Activated naive CD4-positive, alpha-beta T cell treated with anti-CD3 and anti-CD28 coated beads for 36 hours (primary cell): Measurements from ENCODE around the gene OPA3. TPM values are rescaled to one million over a fixed set of nuclear protein-coding genes. Genes with fewer than 3 reads are reported as not detected.

ENCODE experiments used
- CTCF ChIA-PET: fragments of 350-600 bp; sonication (Branson Sonifier 250); formaldehyde crosslinking; loops from one replicate; lab custom pipeline; 2021; ENCODE audit warnings: antibody characterized with exemption; lab: Charles Lee
- DNase-seq: peaks from one replicate; pipeline ENCODE4 v3.0.0-alpha.2; 2020
- H3K27ac Mint-ChIP-seq: one replicate; pipeline ENCODE4 v1.8.0; 2021; ENCODE audit warnings: mild to moderate bottlenecking, mixed read lengths
- H3K27me3 Mint-ChIP-seq: one replicate; pipeline ENCODE4 v1.8.0; 2021; ENCODE audit warnings: low read depth, mixed read lengths
- H3K36me3 Mint-ChIP-seq: one replicate; pipeline ENCODE4 v1.8.0; 2021; ENCODE audit warnings: low read depth, mixed read lengths
- H3K4me1 Mint-ChIP-seq: one replicate; pipeline ENCODE4 v1.8.0; 2021; ENCODE audit warnings: low read depth, mixed read lengths
- H3K4me3 Mint-ChIP-seq: one replicate; pipeline ENCODE4 v1.8.0; 2021; ENCODE audit warnings: mild to moderate bottlenecking, moderate library complexity, mixed read lengths
- H3K9me3 Mint-ChIP-seq: one replicate; pipeline ENCODE4 v1.8.0; 2021; ENCODE audit warnings: mixed read lengths
- intact Hi-C: fragments of 100-400 bp; cut with micrococcal nuclease; formaldehyde crosslinking; loops from one replicate; pipeline ENCODE4 v1.15.1; 2023
- total RNA-seq, 2 experiments: library from RNA; stranded (reverse); gene quantifications; one replicate each; pipeline ENCODE4 v1.2.3, GENCODE V29; 2021

Gene OPA3
- total RNA-seq, 2 experiments from 2014 or later = 12.4 to 12.7 TPM

GRCh38 chr19:45613926-45614725, 29.5 kb upstream of the OPA3 start:
- peak; percentile 75 for DNase-seq
- H3K27ac Mint-ChIP-seq = peak overlapping the region; percentile 91
- peaks cover 23% of the 10 kb centered on the region for H3K4me1 Mint-ChIP-seq
- peaks cover 76% of the 10 kb centered on the region for H3K36me3 Mint-ChIP-seq
- peaks cover 5% of the 10 kb centered on the region for H3K9me3 Mint-ChIP-seq
- H3K4me3 Mint-ChIP-seq = no peak overlapping the region
- intact Hi-C loops = loop anchor here (1.0 kb wide), 2 partner anchors 16 to 29 kb away; no protein-coding TSS in a partner anchor
- CTCF ChIA-PET = interaction anchor here (1.4 to 3.2 kb wide), 2 partner anchors 28 to 76 kb away, joined by 3 to 27 read pairs; no protein-coding TSS in a partner anchor
- no peaks in the 10 kb centered on the region for H3K27me3 Mint-ChIP-seq

GRCh38 chr19:45608948-45609347, 24.3 kb upstream of the OPA3 start:
- Mint-ChIP-seq H3K27me3 (no peaks in the 10 kb centered on the region), H3K9me3 (peaks cover 12% of the 10 kb centered on the region), H3K36me3 (peaks cover 53% of the 10 kb centered on the region), H3K4me3 (no peak overlapping the region), H3K4me1 (peaks cover 18% of the 10 kb centered on the region), H3K27ac (peak overlapping the region; percentile 44)
- no peak for DNase-seq
- CTCF ChIA-PET = interaction anchor here (0.6 kb wide), 1 partner anchor 234 kb away, joined by 4 read pairs; no protein-coding TSS in a partner anchor
- intact Hi-C loops = no loop called here

DNA sequence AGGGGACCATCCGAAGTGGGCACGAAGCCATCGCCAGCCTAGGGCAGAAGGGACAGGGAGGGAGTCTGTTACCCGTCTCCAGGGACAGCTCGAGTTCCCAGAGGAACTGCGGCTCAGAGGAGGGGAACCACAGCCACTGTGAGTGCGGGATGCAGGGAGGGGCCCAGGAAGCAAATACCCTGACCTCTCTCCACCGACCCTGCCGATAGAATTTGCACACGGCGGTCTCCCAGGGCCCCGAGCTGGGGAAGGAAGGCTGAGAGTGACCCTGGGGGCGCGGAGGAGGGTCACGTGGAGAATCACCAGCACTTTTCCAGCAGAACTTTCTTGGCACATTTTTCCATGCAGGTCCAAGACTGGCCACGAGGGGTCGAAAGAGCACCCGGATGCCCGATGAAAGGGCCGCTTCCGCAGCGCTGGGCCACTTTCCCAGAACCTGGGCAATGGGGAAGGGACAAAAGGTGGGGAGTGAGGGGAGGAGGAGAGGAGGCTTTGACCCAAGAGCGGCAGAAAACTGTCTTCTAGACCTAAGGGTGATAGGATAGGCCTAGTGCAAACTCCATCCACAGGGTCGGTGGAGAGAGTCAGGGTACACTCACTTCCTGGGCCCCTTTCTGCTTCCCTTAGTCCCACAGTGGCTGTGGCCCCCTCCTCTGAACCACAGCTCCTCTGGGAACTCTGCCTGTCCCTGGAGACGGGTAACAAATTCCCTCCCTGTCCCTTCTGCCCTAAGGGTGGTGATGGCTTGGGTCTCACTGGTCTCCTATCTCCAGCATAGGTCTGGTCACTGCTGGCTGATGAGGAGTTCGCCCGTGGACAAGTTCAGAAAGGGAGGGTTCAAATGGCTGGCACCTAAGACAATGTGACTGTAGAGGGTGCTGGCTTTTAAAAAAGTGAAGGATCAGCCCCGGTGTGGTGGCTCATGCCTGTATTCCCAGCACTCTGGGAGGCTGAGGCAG, 22.7 kb upstream of the OPA3 start:
- Mint-ChIP-seq H3K9me3 (peaks cover 12% of the 10 kb centered on the region), H3K27me3 (peaks cover 9% of the 10 kb centered on the region), H3K36me3 (peaks cover 42% of the 10 kb centered on the region), H3K4me3 (no peak overlapping the region), H3K4me1 (peaks cover 15% of the 10 kb centered on the region), H3K27ac (peak overlapping the region; percentile 83)
- peak; percentile 65 for DNase-seq
- CTCF ChIA-PET = interaction anchor here (1.0 to 1.9 kb wide), 3 partner anchors 34 to 85 kb away, joined by 4 to 6 read pairs (median 5); partner anchors contain the start of gene QPCTL
- intact Hi-C loops = loop anchor here (1.0 kb wide), 1 partner anchor 35 kb away; no protein-coding TSS in a partner anchor

DNA sequence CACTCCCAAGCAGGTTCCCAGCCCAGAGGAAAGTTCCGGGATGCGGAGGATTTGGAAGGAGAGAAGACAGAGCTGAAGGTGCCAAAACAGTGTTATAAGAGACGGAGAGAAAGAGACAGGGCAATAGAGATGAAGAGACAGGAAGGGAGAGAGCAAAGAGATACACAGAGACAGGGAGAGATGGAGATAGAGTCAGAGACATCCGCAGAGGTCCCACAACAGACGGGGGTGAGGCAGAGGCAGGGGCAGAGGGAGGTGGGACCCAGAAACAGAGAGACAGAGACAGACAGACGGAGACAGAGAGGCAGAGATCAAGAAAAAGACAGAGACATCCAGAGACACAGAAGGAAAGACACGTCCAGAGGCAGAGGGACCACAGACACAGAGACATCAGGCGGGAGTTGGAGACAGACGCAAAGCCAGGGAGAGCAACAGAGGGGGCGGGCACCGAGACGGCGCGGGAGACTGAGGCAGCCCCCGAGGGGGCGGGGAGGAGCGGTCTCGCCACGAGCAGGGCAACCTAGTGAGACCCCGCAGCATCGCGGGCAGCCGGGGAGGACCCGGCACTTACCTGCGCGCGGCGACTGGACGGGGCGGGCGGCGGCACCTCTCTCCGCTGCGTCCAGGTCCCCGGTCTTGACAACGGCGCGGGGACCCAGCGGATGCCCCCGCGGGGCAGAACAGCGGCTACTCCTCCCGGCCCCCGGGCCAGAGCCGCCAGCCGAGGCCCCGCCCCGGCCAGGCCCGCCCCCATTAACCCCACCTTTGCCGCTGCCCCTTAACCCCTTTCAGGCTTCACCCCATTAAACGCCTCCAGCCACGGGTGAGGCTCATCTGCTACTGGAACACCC, 17.1 kb upstream of the OPA3 start, which contains the start of gene GPR4:
GPR4 (minus strand) TSS at position 689 of the 851 bp plus-strand sequence. CDS start 10,346 bp downstream, outside the sequence.
- Mint-ChIP-seq H3K9me3 (no peaks in the 10 kb centered on the region), H3K27me3 (peaks cover 60% of the 10 kb centered on the region), H3K4me1 (peaks cover 34% of the 10 kb centered on the region), H3K4me3 (no peak within 1 kb of the TSS), H3K36me3 (no peaks in the 10 kb centered on the region), H3K27ac (no peak within 1 kb of the TSS)
- intact Hi-C loops = no loop called here
- CTCF ChIA-PET = no interaction called here
- DNase-seq = no peak

- CTCF ChIA-PET = interaction anchor here (0.7 kb wide), 1 partner anchor 91 kb away, joined by 3 read pairs; the partner anchor contains the start of gene QPCTL
- H3K27ac Mint-ChIP-seq = no peak overlapping the region
- H3K4me3 Mint-ChIP-seq = no peak overlapping the region
Measured at GRCh38 chr19:45601115-45601514, 16.5 kb upstream of the OPA3 start.

GRCh38 chr19:45600340-45600885, 15.8 kb upstream of the OPA3 start:
- CTCF ChIA-PET = interaction anchor here (0.7 kb wide), 1 partner anchor 92 kb away, joined by 3 read pairs; the partner anchor contains the start of gene QPCTL
- H3K4me1 Mint-ChIP-seq = peaks cover 34% of the 10 kb centered on the region
- DNase-seq = no peak
- no peak overlapping the region for H3K4me3 Mint-ChIP-seq
- no peak overlapping the region for H3K27ac Mint-ChIP-seq
- H3K9me3 Mint-ChIP-seq = no peaks in the 10 kb centered on the region
- intact Hi-C loops = no loop called here
- no peaks in the 10 kb centered on the region for H3K36me3 Mint-ChIP-seq
- H3K27me3 Mint-ChIP-seq = peaks cover 72% of the 10 kb centered on the region

More at GRCh38 chr19:45601115-45601514, 16.5 kb upstream of the OPA3 start:
- H3K9me3 Mint-ChIP-seq = no peaks in the 10 kb centered on the region
- peaks cover 66% of the 10 kb centered on the region for H3K27me3 Mint-ChIP-seq
- intact Hi-C loops = no loop called here
- no peak for DNase-seq
- peaks cover 34% of the 10 kb centered on the region for H3K4me1 Mint-ChIP-seq
- H3K36me3 Mint-ChIP-seq = no peaks in the 10 kb centered on the region

DNA sequence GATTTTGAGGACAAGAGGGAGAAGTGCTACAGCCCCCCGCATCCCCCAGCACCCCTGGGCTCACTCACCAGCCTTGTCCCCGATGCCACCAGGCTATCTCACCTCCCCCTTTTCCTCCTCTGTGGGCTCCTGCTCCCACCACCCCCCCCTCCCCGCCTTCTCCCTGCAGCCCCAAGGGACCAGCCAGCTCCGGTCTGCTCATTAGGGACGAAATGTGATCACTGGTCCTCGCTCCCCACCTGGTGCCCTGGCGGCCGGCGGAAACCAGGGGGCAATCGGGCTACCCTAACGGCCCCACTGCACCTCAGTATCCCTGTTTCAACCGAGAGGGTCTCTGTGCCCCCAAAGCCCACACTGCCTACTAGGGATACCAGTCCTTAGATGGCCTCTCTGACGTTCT, 14.7 kb upstream of the OPA3 start:
- Mint-ChIP-seq H3K27ac (no peak overlapping the region), H3K4me1 (peaks cover 34% of the 10 kb centered on the region), H3K4me3 (no peak overlapping the region), H3K9me3 (no peaks in the 10 kb centered on the region), H3K27me3 (peaks cover 73% of the 10 kb centered on the region), H3K36me3 (no peaks in the 10 kb centered on the region)
- no peak for DNase-seq
- CTCF ChIA-PET = interaction anchor here (1.6 kb wide), 1 partner anchor 43 kb away, joined by 5 read pairs; no protein-coding TSS in a partner anchor
- intact Hi-C loops = no loop called here

- H3K4me1 Mint-ChIP-seq = peaks cover 34% of the 10 kb centered on the region
- peak; percentile 24 for DNase-seq
- H3K4me3 Mint-ChIP-seq = peak overlapping the region; percentile 36
- no peaks in the 10 kb centered on the region for H3K36me3 Mint-ChIP-seq
- CTCF ChIA-PET = interaction anchor here (0.8 to 1.6 kb wide), 2 partner anchors 41 to 44 kb away, joined by 4 to 5 read pairs; partner anchors contain the start of gene EML2
- H3K27me3 Mint-ChIP-seq = peaks cover 71% of the 10 kb centered on the region
- no peaks in the 10 kb centered on the region for H3K9me3 Mint-ChIP-seq
- no peak overlapping the region for H3K27ac Mint-ChIP-seq
- intact Hi-C loops = no loop called here
Measured at GRCh38 chr19:45598267-45599001, 13.8 kb upstream of the OPA3 start.

GRCh38 chr19:45597425-45598111, 13.0 kb upstream of the OPA3 start:
- H3K4me3 Mint-ChIP-seq = peak overlapping the region; percentile 36
- CTCF ChIA-PET = interaction anchor here (0.8 to 1.6 kb wide), 2 partner anchors 42 to 44 kb away, joined by 4 to 5 read pairs; partner anchors contain the start of gene EML2
- H3K27ac Mint-ChIP-seq = no peak overlapping the region
- H3K4me1 Mint-ChIP-seq = peaks cover 33% of the 10 kb centered on the region
- intact Hi-C loops = no loop called here
- H3K36me3 Mint-ChIP-seq = no peaks in the 10 kb centered on the region
- no peak for DNase-seq
- H3K9me3 Mint-ChIP-seq = no peaks in the 10 kb centered on the region
- H3K27me3 Mint-ChIP-seq = peaks cover 66% of the 10 kb centered on the region

DNA sequence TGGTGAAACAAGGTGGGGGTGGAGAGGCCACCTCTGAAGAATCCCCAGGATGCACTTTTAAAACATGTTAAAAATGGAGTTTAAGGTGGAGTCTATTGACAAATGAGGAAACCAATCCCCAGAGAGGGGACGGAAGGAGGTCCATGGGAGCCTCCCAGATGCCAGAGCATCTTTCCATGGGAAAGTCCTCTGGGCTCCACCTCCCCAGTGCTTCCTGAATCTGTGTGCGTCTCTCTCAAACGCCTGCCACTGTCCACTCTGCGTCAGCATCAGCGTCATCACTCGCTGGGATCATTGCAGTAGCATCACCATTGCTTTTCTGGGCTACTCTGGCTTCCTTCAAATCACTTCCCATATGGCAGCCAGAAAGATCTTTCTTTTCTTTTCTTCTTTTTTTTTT, 11.2 kb upstream of the OPA3 start:
- no peaks in the 10 kb centered on the region for H3K9me3 Mint-ChIP-seq
- no peak overlapping the region for H3K4me3 Mint-ChIP-seq
- intact Hi-C loops = no loop called here
- DNase-seq = no peak
- no peaks in the 10 kb centered on the region for H3K36me3 Mint-ChIP-seq
- H3K4me1 Mint-ChIP-seq = peaks cover 35% of the 10 kb centered on the region
- H3K27me3 Mint-ChIP-seq = peaks cover 66% of the 10 kb centered on the region
- no peak overlapping the region for H3K27ac Mint-ChIP-seq
- CTCF ChIA-PET = no interaction called here
